Panc1 (cell line): ENCODE results near the gene PBXIP1. TPM values are rescaled to one million over a fixed set of nuclear protein-coding genes. Genes with fewer than 3 reads are reported as not detected.
"Not testable (repeated sequence)": the region's sequence is repeated elsewhere in the genome, so short reads cannot be mapped to it uniquely, and the experiment has no call there.

Experiments used
- ATAC-seq: fragments of 200-7000 bp; cut with Tn5 transposase; 2 replicates; pipeline ENCODE4 v1.9.1; 2020; ENCODE audit warnings: mild to moderate bottlenecking, moderate library complexity
- BruUV-seq: library from RNA; stranded (reverse); fragments of 400-500 nt; replicated peaks from 2 replicates; lab custom pipeline; 2021; lab: Mats Ljungman, UMichigan
- CTCF ChIA-PET: fragments of 300-600 bp; sonication (Branson Sonifier 250); formaldehyde crosslinking; loops from one replicate; lab custom pipeline; 2022; ENCODE audit warnings: antibody characterized with exemption; lab: Charles Lee
- POLR2A ChIA-PET: fragments of 300-600 bp; sonication (Branson Sonifier 250); formaldehyde crosslinking; loops from one replicate; lab custom pipeline; 2022; ENCODE audit warnings: antibody characterized with exemption; lab: Charles Lee
- DNase-seq: peaks from one replicate; pipeline ENCODE4 v3.0.0-alpha.2; 2010; ENCODE audit warnings: low read depth, low spot score
- H3K27ac ChIP-seq: 2 replicates; pipeline ENCODE4 v1.5.1; 2011; ENCODE audit warnings: mild to moderate bottlenecking, low read length, inconsistent platforms
- H3K27me3 ChIP-seq: fragments of 200-500 bp; sonication (Bioruptor generic); 2 replicates; pipeline ENCODE4 v1.6.0; 2014; ENCODE audit warnings: low read length, inconsistent platforms; ENCODE audit not compliant: control insufficient read depth, insufficient read depth
- H3K36me3 ChIP-seq: fragments of 200-500 bp; sonication (Bioruptor generic); 2 replicates; pipeline ENCODE4 v1.5.1; 2014; ENCODE audit warnings: inconsistent platforms, mild to moderate bottlenecking, low read length, moderate library complexity; ENCODE audit not compliant: control insufficient read depth, insufficient read depth
- H3K4me1 ChIP-seq: 2 replicates; pipeline ENCODE4 v1.5.1; 2011; ENCODE audit warnings: inconsistent platforms, mild to moderate bottlenecking, low read length, moderate library complexity; ENCODE audit not compliant: control insufficient read depth, insufficient read depth
- H3K4me3 ChIP-seq, 2 experiments: 2 replicates each; pipeline ENCODE4 v1.5.1; 2011 to 2012; ENCODE audit warnings: low read depth in 2 of 2, low read length in 2 of 2, mild to moderate bottlenecking in 2 of 2, inconsistent platforms in 1 of 2, moderate library complexity in 1 of 2
- H3K9me3 ChIP-seq: fragments of 200-500 bp; sonication (Bioruptor generic); 2 replicates; pipeline ENCODE4 v1.5.1; 2014; ENCODE audit warnings: low read depth, mild to moderate bottlenecking, inconsistent platforms, low read length, moderate library complexity; ENCODE audit not compliant: control insufficient read depth, insufficient read depth
- CTCF ChIP-seq: fragments of 450-650 bp; IDR thresholded peaks from 2 replicates; pipeline ENCODE4 v1.5.1; 2017; ENCODE audit warnings: mild to moderate bottlenecking
- POLR2AphosphoS5 ChIP-seq: IDR thresholded peaks from 2 replicates; pipeline ENCODE4 v1.6.1; 2012; ENCODE audit warnings: mild to moderate bottlenecking, low read depth, low read length, moderate library complexity
- REST ChIP-seq, 2 experiments: IDR thresholded peaks; 2 replicates each; pipeline ENCODE4 v1.6.1; 2011 to 2012; ENCODE audit warnings: low read depth in 2 of 2, control low read depth in 1 of 2, low read length in 1 of 2, mild to moderate bottlenecking in 1 of 2, moderate library complexity in 1 of 2; ENCODE audit not compliant: insufficient read depth in 1 of 2
- SIN3A ChIP-seq: IDR thresholded peaks from 2 replicates; pipeline ENCODE4 v1.6.1; 2012; ENCODE audit warnings: low read depth, mild to moderate bottlenecking, low read length, moderate library complexity, borderline replicate concordance; ENCODE audit not compliant: insufficient read depth
- TCF7L2 ChIP-seq: IDR thresholded peaks from 2 replicates; pipeline ENCODE4 v1.6.1; 2011; ENCODE audit warnings: mild to moderate bottlenecking, low read depth, low read length, inconsistent platforms
- in situ Hi-C: cut with HindIII; loops from 2 replicates; pipeline ENCODE4 v1.10.0; 2016; ENCODE audit warnings: low sequenced_read_pairs, low pct_unique_long_range_greater_than_20kb
- intact Hi-C: fragments of 100-400 bp; cut with micrococcal nuclease; formaldehyde crosslinking; loops from one replicate; pipeline ENCODE4 v1.10.0; 2022; ENCODE audit not compliant: unreplicated experiment
- total RNA-seq: library from RNA; stranded (reverse); gene quantifications from one replicate; pipeline ENCODE4 v1.2.1, GENCODE V29; 2021; ENCODE audit not compliant: unreplicated experiment

The PBXIP1 gene
- total RNA-seq, 1 experiment from 2014 or later, result 40.7 TPM

DNA sequence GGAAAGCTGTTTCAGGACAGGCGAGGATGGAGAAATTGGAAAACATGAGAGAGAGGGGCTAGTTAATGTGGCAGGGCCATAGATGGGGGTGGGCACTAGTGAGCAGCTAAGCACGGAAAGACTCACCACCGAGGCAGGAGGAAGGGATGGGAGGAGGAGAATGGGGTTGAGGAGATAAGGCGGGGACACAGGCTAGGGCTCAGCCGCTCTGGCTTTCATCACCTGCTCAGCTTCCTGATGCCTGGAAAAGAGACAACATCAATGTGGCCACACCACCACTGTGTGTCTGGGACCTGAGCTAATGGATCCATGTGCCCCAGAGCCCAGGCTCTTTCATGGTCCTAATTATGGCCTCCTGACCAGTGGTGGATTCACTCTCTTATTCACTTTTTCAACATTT, 47.0 kb downstream of the PBXIP1 start:
- DNase-seq, result no peak
- no TSS peak for BruUV-seq
- ChIA-PET CTCF (interaction anchor here (0.6 kb wide), 1 partner anchor 31 kb away, joined by 12 read pairs; no protein-coding TSS in a partner anchor), POLR2A (no interaction called here)
- in situ Hi-C loops (no loop called here), intact Hi-C loops (no loop called here)
- Histone ChIP-seq H3K4me1 (no peaks in the 10 kb centered on the region), H3K36me3 (no peaks in the 10 kb centered on the region), H3K27ac (no peak overlapping the region), H3K4me3 (no peak overlapping the region), H3K9me3 (no peaks in the 10 kb centered on the region), H3K27me3 (no peaks in the 10 kb centered on the region)
- ATAC-seq, result no peak
- no peak for TF ChIP-seq CTCF
- no peak for TF ChIP-seq SIN3A
- TF ChIP-seq POLR2AphosphoS5, result no peak
- no peak for TF ChIP-seq REST (IDR thresholded peaks at IDR 0.05; ENCODE audit: insufficient read depth in 1 of 2, low read depth in 2 of 2, low read length in 1 of 2)
- no peak for TF ChIP-seq TCF7L2

DNA sequence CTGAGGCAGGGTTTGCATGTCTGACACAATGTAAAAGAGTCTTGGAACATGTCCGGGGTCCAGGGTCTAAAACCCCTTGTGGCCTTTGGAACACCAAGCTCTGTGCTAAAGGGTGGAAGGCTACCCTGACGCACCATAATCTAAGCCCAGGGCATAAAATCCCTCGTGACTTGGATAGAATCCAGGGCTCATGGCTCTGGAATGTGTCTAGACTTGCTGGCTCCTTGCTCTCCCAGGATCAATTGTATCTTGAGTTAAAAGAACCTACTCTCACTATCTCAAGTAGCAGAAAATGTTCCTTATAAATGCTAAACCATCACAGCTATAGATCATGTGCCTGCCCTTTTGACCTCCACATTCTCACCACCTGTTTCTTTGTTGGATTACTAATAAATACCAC, 47.8 kb downstream of the PBXIP1 start:
- POLR2A ChIA-PET, result interaction anchor here (0.6 kb wide), 1 partner anchor 11 kb away, joined by 9 read pairs; no protein-coding TSS in a partner anchor
- CTCF ChIA-PET, DNase-seq, H3K27ac ChIP-seq, H3K4me3 ChIP-seq, in situ Hi-C loops, H3K4me1 ChIP-seq, H3K27me3 ChIP-seq, intact Hi-C loops, ATAC-seq, H3K36me3 ChIP-seq, BruUV-seq, H3K9me3 ChIP-seq: not testable (repeated sequence)

- no peak overlapping the region for H3K4me3 ChIP-seq
- TF ChIP-seq CTCF (peak; percentile 77), POLR2AphosphoS5 (no peak)
- no peaks in the 10 kb centered on the region for H3K4me1 ChIP-seq
- no peaks in the 10 kb centered on the region for H3K9me3 ChIP-seq
- in situ Hi-C loops, result no loop called here
- ChIA-PET CTCF (no interaction called here), POLR2A (no interaction called here)
- no peak overlapping the region for H3K27ac ChIP-seq
- no peaks in the 10 kb centered on the region for H3K27me3 ChIP-seq
- BruUV-seq, result no TSS peak
- H3K36me3 ChIP-seq, result no peaks in the 10 kb centered on the region
- DNase-seq (peak; percentile 2), ATAC-seq (peak; percentile 82)
- intact Hi-C loops, result no loop called here
These were observed 49.2 kb downstream of the PBXIP1 start for GRCh38 chr1:154906621-154907081.
